K562 (cell line): ENCODE measurements around the gene DBNL. TPM values are rescaled to one million over a fixed set of nuclear protein-coding genes. Genes with fewer than 3 reads are reported as not detected.

Experiments used
- CBFA2T2 ChIP-seq: fragments of 450-650 bp; conservative IDR thresholded peaks from 2 replicates; pipeline ENCODE4 v1.6.1; 2017; ENCODE audit warnings: mild to moderate bottlenecking
- CBFA2T3 ChIP-seq: fragments of 450-650 bp; IDR thresholded peaks from 2 replicates; pipeline ENCODE4 v1.6.1; 2017
- CBFB ChIP-seq: sonication (generic); formaldehyde crosslinking; IDR thresholded peaks from 2 replicates; pipeline ENCODE4 v1.4.0; 2020; ENCODE audit warnings: mild to moderate bottlenecking, missing genetic modification reagents
- KDM1A ChIP-seq, 2 experiments: fragments of 450-650 bp; IDR thresholded peaks; 2 replicates each; pipeline ENCODE4 v1.6.1; 2016; ENCODE audit warnings: mild to moderate bottlenecking in 2 of 2
- MNT ChIP-seq, 2 experiments: fragments of 450-650 bp; conservative IDR thresholded peaks; 2 replicates each; pipeline ENCODE4 v1.6.1; 2017; ENCODE audit warnings: mild to moderate bottlenecking in 2 of 2, moderate library complexity in 2 of 2
- NCOA4 ChIP-seq: fragments of 450-650 bp; IDR thresholded peaks from 2 replicates; pipeline ENCODE4 v1.6.1; 2018; ENCODE audit warnings: mild to moderate bottlenecking; ENCODE audit not compliant: partially characterized antibody
- NFIX ChIP-seq: fragments of 250-450 bp; sonication (Bioruptor Pico); IDR thresholded peaks from 2 replicates; pipeline ENCODE4 v1.4.0; 2020; ENCODE audit warnings: low read depth, mild to moderate bottlenecking, moderate library complexity
- NR2C2 ChIP-seq, 2 experiments: fragments of 200-800 bp in 1 of 2; sonication (Bioruptor generic) in 1 of 2; sonication (generic) in 1 of 2; formaldehyde crosslinking in 1 of 2; IDR thresholded peaks; 2 replicates each; pipeline versions ENCODE4 v1.6.1 to v1.8.0; 2016 to 2022; ENCODE audit warnings: mild to moderate bottlenecking in 1 of 2, missing compliant biosample characterization in 1 of 2, missing genetic modification characterization in 1 of 2, missing genetic modification reagents in 1 of 2
- PTRF ChIP-seq: fragments of 450-650 bp; IDR thresholded peaks from 2 replicates; pipeline ENCODE4 v1.6.1; 2016; ENCODE audit warnings: mild to moderate bottlenecking, missing genetic modification characterization, missing compliant biosample characterization
- RBFOX2 ChIP-seq: fragments of 200-400 bp; formaldehyde crosslinking; IDR thresholded peaks from 2 replicates; pipeline ENCODE4 v1.6.1; 2017; ENCODE audit warnings: low read depth, mild to moderate bottlenecking, low read length, moderate library complexity
- RCOR1 ChIP-seq, 2 experiments: IDR thresholded peaks; 2 replicates each; pipeline ENCODE4 v1.6.1; 2012; ENCODE audit warnings: low read depth in 2 of 2, low read length in 2 of 2, borderline replicate concordance in 1 of 2, improper control_type of control experiment in 1 of 2
- SMAD3 ChIP-seq: fragments of 450-650 bp; formaldehyde crosslinking; conservative IDR thresholded peaks from 2 replicates; pipeline ENCODE4 v1.4.0; 2020; ENCODE audit warnings: mild to moderate bottlenecking
- STAT5A ChIP-seq: IDR thresholded peaks from 2 replicates; pipeline ENCODE4 v1.6.1; 2012; ENCODE audit warnings: low read length, inconsistent platforms, borderline replicate concordance
- TEAD1 ChIP-seq, 2 experiments: fragments of 450-650 bp in 1 of 2; sonication (generic) in 1 of 2; formaldehyde crosslinking; IDR thresholded peaks; 2 replicates each; pipeline versions ENCODE4 v1.4.0 to v1.8.0; 2020 to 2022; ENCODE audit warnings: mild to moderate bottlenecking in 2 of 2, missing genetic modification reagents in 1 of 2
- THRAP3 ChIP-seq: fragments of 450-650 bp; IDR thresholded peaks from 2 replicates; pipeline ENCODE4 v1.6.1; 2016; ENCODE audit warnings: mild to moderate bottlenecking, inconsistent platforms, borderline replicate concordance
- ZNF175 ChIP-seq: fragments of 200-800 bp; sonication (Bioruptor generic); IDR thresholded peaks from 2 replicates; pipeline ENCODE4 v1.6.1; 2016; ENCODE audit warnings: low read depth, mild to moderate bottlenecking, missing genetic modification characterization, missing compliant biosample characterization
- ZNF445 ChIP-seq: fragments of 250-450 bp; sonication (Bioruptor Pico); IDR thresholded peaks from 2 replicates; pipeline ENCODE4 v1.4.0; 2020; ENCODE audit warnings: low read depth, mild to moderate bottlenecking, moderate library complexity
- ZNF639 ChIP-seq, 2 experiments: fragments of 200-800 bp in 1 of 2; sonication (Bioruptor generic) in 1 of 2; sonication (generic) in 1 of 2; formaldehyde crosslinking in 1 of 2; IDR thresholded peaks in 1 of 2; conservative IDR thresholded peaks in 1 of 2; 2 replicates each; pipeline versions ENCODE4 v1.5.0 to v1.6.1; 2016 to 2020; ENCODE audit warnings: missing compliant biosample characterization in 1 of 2, missing genetic modification characterization in 1 of 2, missing genetic modification reagents in 1 of 2
- polyA plus RNA-seq, 8 experiments: library from polyadenylated mRNA; depleted of rRNA in 4 of 8; stranded (reverse) in 5 of 8; unstranded in 3 of 8; fragments of >200 nt; fragmentation: Nextera tagmentation in 2 of 8; fragmentation: Illumina TruSeq in 1 of 8; extraction: Ambion mirVana in 2 of 8; extraction: Trizol in 1 of 8; gene quantifications; 2 replicates each; pipeline versions ENCODE4 v1.2.1 to v1.2.3, GENCODE V29; 2011 to 2014; ENCODE audit warnings: inconsistent platforms in 1 of 8, missing spikeins in 1 of 8
- total RNA-seq, 7 experiments: library from RNA; depleted of rRNA in 6 of 7; stranded (reverse); fragments of >200 nt in 6 of 7; fragmentation: Illumina TruSeq in 2 of 7; extraction: Trizol in 2 of 7; gene quantifications; 2 replicates each; pipeline versions ENCODE4 v1.2.1 to v1.2.3, GENCODE V29; 2011 to 2021; ENCODE audit warnings: low replicate concordance in 1 of 7
- TF ChIP-seq, protein P1 (sequence below): fragments of 450-650 bp; formaldehyde crosslinking; IDR thresholded peaks from 2 replicates; pipeline ENCODE4 v1.4.0; 2020; ENCODE audit warnings: mild to moderate bottlenecking, mixed read lengths

The DBNL gene
- total and polyA plus RNA-seq, 9 of the 15 experiments (the other 6 are each of a cell fraction or from before 2014, with no cell fraction given), result 1.9 to 65.1 (median 38.9) TPM

DNA sequence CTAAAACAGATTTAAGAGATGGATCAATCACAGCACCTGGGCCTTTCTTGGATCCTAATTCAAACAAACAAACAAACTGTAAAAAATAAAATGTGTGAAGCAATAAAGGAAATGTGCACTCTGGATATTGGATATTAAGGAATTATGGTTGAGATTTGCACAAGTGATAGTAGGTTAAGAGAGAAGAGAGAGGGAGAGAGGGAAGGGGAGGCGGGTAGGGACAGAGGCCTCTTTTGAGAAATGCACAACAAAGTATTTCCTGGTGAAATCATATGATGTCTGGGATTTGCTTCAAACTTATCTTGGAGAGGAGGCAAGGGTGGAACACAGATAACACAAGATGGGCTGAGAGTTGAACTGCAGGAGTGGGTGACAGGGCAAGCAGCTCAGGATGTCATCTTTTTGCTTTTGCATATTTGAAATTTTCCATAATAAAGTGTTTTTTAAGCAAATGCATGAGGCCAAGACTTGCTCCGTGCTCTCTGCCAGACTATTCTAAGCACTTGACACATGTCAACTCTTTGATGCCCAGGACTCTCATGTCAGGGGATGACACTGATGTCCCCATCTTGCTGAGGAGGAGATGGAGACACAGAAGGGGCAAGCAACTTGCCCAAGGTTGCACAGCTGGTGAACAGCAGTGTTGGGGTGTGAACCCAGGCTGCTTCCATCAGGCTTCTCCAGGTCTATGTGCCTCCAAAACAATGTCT, 50.5 kb downstream of the DBNL start (continued):
- TF ChIP-seq ZNF175 (CRISPR knock-in tag) (no peak), RBFOX2 (no peak), KDM1A (IDR thresholded peaks at IDR 0.05) (peak in 1 of 2 experiments; percentile 37; a peak in 1 of 4 replicates), STAT5A (no peak), PTRF (tag) (no peak), THRAP3 (no peak), CBFA2T3 (peak; percentile 43; the same call in 1 of the 2 replicates), TEAD1 (CRISPR knock-in tag; IDR thresholded peaks at IDR 0.05) (no peak), NFIX (CRISPR knock-in tag) (no peak), CBFB (no peak), RCOR1 (IDR thresholded peaks at IDR 0.05; ENCODE audit: borderline replicate concordance in 1 of 2, low read depth in 2 of 2, low read length in 2 of 2) (peak in 1 of 2 experiments; percentile 80; a peak in 2 of 4 replicates), CBFA2T2 (0 out of 2 replicates have a peak, but pooled peaks have one; percentile 8), NR2C2 (CRISPR knock-in tag; IDR thresholded peaks at IDR 0.05) (no peak), NR2C2 (tag; IDR thresholded peaks at IDR 0.05) (no peak), MNT (conservative IDR thresholded peaks at IDR 0.05) (no peak), ZNF445 (CRISPR knock-in tag) (no peak), ZNF639 (CRISPR knock-in tag; conservative IDR thresholded peaks at IDR 0.05 in 1 of 2, IDR thresholded peaks at IDR 0.05 in 1 of 2) (no peak), SMAD3 (CRISPR knock-in tag) (no peak), NCOA4 (no peak)
- TF ChIP-seq, protein P1, sequence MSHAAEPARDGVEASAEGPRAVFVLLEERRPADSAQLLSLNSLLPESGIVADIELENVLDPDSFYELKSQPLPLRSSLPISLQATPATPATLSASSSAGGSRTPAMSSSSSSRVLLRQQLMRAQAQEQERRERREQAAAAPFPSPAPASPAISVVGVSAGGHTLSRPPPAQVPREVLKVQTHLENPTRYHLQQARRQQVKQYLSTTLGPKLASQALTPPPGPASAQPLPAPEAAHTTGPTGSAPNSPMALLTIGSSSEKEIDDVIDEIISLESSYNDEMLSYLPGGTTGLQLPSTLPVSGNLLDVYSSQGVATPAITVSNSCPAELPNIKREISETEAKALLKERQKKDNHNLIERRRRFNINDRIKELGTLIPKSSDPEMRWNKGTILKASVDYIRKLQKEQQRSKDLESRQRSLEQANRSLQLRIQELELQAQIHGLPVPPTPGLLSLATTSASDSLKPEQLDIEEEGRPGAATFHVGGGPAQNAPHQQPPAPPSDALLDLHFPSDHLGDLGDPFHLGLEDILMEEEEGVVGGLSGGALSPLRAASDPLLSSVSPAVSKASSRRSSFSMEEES (CRISPR knock-in tag), result no peak
- TF ChIP-seq, all 486 proteins: peak for 6
